Parathyroid adenoma (tissue), 2 donors: Measurements from ENCODE around the gene GFER.

Source experiments
- H2AFZ ChIP-seq: fragments of 300-600 bp; sonication (generic); one replicate; pipeline ENCODE4 v1.7.0; 2017; ENCODE audit warnings: antibody characterized with exemption, mild to moderate bottlenecking
- H3K27ac ChIP-seq: fragments of 300-600 bp; sonication (generic); one replicate; pipeline ENCODE4 v1.7.0; 2017
- H3K27me3 ChIP-seq: fragments of 300-600 bp; sonication (generic); one replicate; pipeline ENCODE4 v1.7.0; 2017; ENCODE audit warnings: low read length; ENCODE audit not compliant: control insufficient read depth, insufficient read depth
- H3K36me3 ChIP-seq: fragments of 300-600 bp; sonication (generic); one replicate; pipeline ENCODE4 v1.7.0; 2017; ENCODE audit warnings: low read length; ENCODE audit not compliant: control insufficient read depth, insufficient read depth
- H3K4me1 ChIP-seq: fragments of 300-600 bp; sonication (generic); one replicate; pipeline ENCODE4 v1.7.0; 2017; ENCODE audit warnings: control low read depth
- H3K4me2 ChIP-seq: fragments of 300-600 bp; sonication (generic); one replicate; pipeline ENCODE4 v1.7.0; 2017; ENCODE audit warnings: low read length
- H3K4me3 ChIP-seq: fragments of 300-600 bp; sonication (generic); one replicate; pipeline ENCODE4 v1.7.0; 2017; ENCODE audit warnings: low read depth, low read length
- H3K79me2 ChIP-seq: fragments of 300-600 bp; sonication (generic); one replicate; pipeline ENCODE4 v1.7.0; 2017; ENCODE audit warnings: control low read depth
- H3K9ac ChIP-seq: fragments of 300-600 bp; sonication (generic); one replicate; pipeline ENCODE4 v1.7.0; 2017; ENCODE audit warnings: mild to moderate bottlenecking
- H3K9me3 ChIP-seq: fragments of 300-600 bp; sonication (generic); one replicate; pipeline ENCODE4 v1.7.0; 2017; ENCODE audit warnings: low read length; ENCODE audit not compliant: control insufficient read depth
- CTCF ChIP-seq: fragments of 300-600 bp; sonication (generic); IDR thresholded peaks from one replicate; pipeline ENCODE4 v1.7.0; 2017; ENCODE audit warnings: antibody characterized with exemption, mild to moderate bottlenecking
- donor health status: primary hyperparathyroidism.

Gene GFER

DNA sequence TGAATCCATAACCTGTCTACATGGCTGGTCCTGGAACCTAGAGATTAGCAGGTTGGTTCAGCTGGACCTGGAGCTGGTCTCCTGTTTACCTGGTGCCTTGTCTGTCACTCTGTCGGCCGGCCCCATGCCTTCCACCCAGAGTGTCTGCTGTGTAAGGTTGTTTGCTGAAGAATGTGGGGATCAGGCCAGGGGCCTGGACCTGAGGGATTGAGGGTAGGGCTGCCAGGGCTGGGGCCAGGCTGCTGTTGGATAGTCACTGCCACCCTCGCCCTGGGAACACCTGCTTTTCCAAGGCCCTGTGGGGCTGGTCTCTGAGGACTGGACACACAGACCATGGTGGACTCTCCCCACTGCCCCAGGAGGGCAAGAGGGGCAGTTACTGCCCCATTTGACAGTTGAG, 44.2 kb downstream of the GFER start:
- H3K4me1 ChIP-seq, result peaks cover 2% of the 10 kb centered on the region
- no peak overlapping the region for H2AFZ ChIP-seq
- H3K9me3 ChIP-seq, result no peaks in the 10 kb centered on the region
- no peaks in the 10 kb centered on the region for H3K27me3 ChIP-seq
- no peak overlapping the region for H3K4me3 ChIP-seq
- no peaks in the 10 kb centered on the region for H3K79me2 ChIP-seq
- no peaks in the 10 kb centered on the region for H3K36me3 ChIP-seq
- no peak overlapping the region for H3K27ac ChIP-seq
- H3K9ac ChIP-seq, result no peak overlapping the region
- H3K4me2 ChIP-seq, result no peak overlapping the region
- no peak for TF ChIP-seq CTCF

DNA sequence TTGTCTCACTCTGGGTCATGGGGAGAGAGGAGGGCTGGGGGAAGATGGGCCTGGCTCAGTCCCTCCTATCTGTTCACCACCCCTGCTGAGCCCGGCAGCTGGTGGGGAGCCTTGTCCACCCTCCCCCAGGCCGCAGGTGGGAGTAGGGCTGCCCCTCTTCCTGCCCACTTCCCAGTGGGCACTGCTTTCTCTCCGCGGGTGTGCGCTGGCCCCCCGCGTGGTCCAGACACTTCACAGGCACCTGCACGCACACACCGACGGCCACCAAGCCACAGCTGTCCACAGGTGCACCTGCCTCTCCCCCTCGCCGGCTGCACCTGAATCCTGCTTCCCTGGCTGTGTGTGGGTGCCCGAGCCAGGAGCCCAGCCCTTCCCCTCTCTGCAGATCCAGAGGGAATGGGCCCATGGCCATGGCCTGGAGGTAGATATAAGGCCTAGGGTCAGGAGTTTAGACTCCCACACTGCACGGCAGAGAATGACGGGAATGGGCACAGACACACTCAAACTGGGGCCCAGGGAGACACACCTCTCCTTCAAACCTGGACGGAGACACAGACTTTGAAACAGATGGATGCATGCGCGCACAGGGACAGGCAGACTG, 44.7 kb downstream of the GFER start:
- H3K9ac ChIP-seq, result no peak overlapping the region
- H3K9me3 ChIP-seq, result no peaks in the 10 kb centered on the region
- peaks cover 2% of the 10 kb centered on the region for H3K4me1 ChIP-seq
- no peak overlapping the region for H3K4me2 ChIP-seq
- no peak overlapping the region for H2AFZ ChIP-seq
- no peak overlapping the region for H3K27ac ChIP-seq
- H3K79me2 ChIP-seq, result no peaks in the 10 kb centered on the region
- H3K4me3 ChIP-seq, result peak overlapping the region; percentile 14
- no peaks in the 10 kb centered on the region for H3K36me3 ChIP-seq
- no peak for TF ChIP-seq CTCF
- H3K27me3 ChIP-seq, result no peaks in the 10 kb centered on the region

GRCh38 chr16:2029350-2029749, 45.4 kb downstream of the GFER start:
- no peak for TF ChIP-seq CTCF
- H3K4me2 ChIP-seq, result no peak overlapping the region
- H3K4me1 ChIP-seq, result peaks cover 2% of the 10 kb centered on the region
- peak overlapping the region; percentile 14 for H3K4me3 ChIP-seq
- H3K27ac ChIP-seq, result no peak overlapping the region
- H3K36me3 ChIP-seq, result no peaks in the 10 kb centered on the region
- H3K9ac ChIP-seq, result no peak overlapping the region
- H3K9me3 ChIP-seq, result no peaks in the 10 kb centered on the region
- H3K27me3 ChIP-seq, result no peaks in the 10 kb centered on the region
- H3K79me2 ChIP-seq, result no peaks in the 10 kb centered on the region
- H2AFZ ChIP-seq, result no peak overlapping the region

DNA sequence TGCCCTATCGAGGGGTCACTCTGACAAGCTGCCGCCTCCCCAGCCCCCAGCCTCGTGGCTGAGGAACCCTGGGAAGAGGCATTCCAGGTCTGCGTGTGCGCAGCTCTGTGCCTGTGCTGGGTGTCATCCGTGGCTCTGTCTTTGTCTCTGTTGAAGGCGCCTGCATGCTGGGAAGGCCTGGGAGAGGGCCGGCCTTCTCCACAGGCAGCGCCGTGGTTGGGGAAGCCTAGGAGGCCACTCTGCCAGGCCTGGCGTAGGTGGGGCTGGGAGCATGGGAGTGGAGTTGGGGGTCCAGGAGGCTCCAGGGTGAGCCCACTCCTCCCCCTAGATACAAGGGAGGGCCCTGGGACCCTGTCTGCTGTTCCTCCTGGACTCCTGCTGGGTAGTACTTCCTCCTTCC, 46.0 kb downstream of the GFER start:
- peak overlapping the region; percentile 17 for H3K4me2 ChIP-seq
- H3K4me3 ChIP-seq, result no peak overlapping the region
- H3K9ac ChIP-seq, result no peak overlapping the region
- no peaks in the 10 kb centered on the region for H3K79me2 ChIP-seq
- no peak overlapping the region for H2AFZ ChIP-seq
- no peaks in the 10 kb centered on the region for H3K9me3 ChIP-seq
- H3K27ac ChIP-seq, result no peak overlapping the region
- no peaks in the 10 kb centered on the region for H3K27me3 ChIP-seq
- peaks cover 2% of the 10 kb centered on the region for H3K4me1 ChIP-seq
- H3K36me3 ChIP-seq, result no peaks in the 10 kb centered on the region
- TF ChIP-seq CTCF, result no peak

DNA sequence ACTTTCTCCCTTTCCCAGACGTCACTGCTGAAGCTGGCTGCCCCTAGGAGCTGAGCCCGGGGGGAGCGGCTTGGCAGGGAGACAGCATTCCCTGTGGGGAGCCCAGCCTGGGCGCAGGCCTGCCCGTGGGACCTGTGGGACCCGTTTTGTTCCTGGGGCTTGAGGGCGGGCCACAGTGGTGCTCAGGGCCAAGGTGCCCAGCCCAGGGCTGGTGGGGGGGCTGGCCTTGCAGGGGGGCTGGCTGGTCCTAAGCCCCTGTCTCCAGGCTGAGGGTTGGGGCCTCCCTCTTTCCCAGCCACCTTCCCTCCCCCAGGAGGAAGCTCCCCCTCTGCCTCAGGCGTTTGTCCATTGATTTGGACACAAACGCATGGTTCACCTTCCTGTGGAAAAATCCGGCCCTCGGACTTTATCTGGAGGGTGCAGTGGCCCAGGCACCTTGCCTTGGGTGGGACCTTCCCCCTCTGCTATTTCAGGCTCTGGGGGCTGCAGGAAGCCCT, 47.1 kb downstream of the GFER start:
- Histone ChIP-seq H3K36me3 (no peaks in the 10 kb centered on the region), H3K27ac (no peak overlapping the region), H3K4me1 (peaks cover 2% of the 10 kb centered on the region), H3K4me3 (no peak overlapping the region), H3K4me2 (no peak overlapping the region), H2AFZ (no peak overlapping the region), H3K79me2 (no peaks in the 10 kb centered on the region), H3K27me3 (no peaks in the 10 kb centered on the region), H3K9ac (no peak overlapping the region), H3K9me3 (no peaks in the 10 kb centered on the region)
- TF ChIP-seq CTCF, result no peak
